Right atrium auricular region (tissue), 2 donors: ENCODE results near the gene FOXC2. TPM values are rescaled to one million over a fixed set of nuclear protein-coding genes. Genes with fewer than 3 reads are reported as not detected.
A peak's percentile ranks its signal among the peaks of the same experiment; 100 is the strongest.

Experiments
- DNase-seq: peaks from one replicate; pipeline ENCODE4 v3.0.0-alpha.2; 2019; ENCODE audit warnings: low spot score
- H3K27ac ChIP-seq, 2 donors: fragments of 200-600 bp; sonication (generic); 1 replicate in 1 of 2; 2 replicates in 1 of 2; pipeline ENCODE4 v1.5.1; 2016 to 2019
- H3K27me3 ChIP-seq, 2 donors: fragments of 200-600 bp; sonication (generic); one replicate each; pipeline versions ENCODE4 v1.5.1 to v1.6.0; 2017 to 2019
- H3K36me3 ChIP-seq: fragments of 200-600 bp; sonication (generic); one replicate; pipeline ENCODE4 v1.5.1; 2016
- H3K4me1 ChIP-seq, 2 donors: fragments of 200-600 bp; sonication (generic); one replicate each; pipeline versions ENCODE4 v1.5.1 to v1.6.0; 2017 to 2019
- H3K4me3 ChIP-seq, 2 donors: fragments of 200-600 bp; sonication (generic); 1 replicate in 1 of 2; 2 replicates in 1 of 2; pipeline ENCODE4 v1.5.1; 2017 to 2019; ENCODE audit warnings: mild to moderate bottlenecking in 1 of 2, moderate library complexity in 1 of 2
- H3K9me3 ChIP-seq, 2 donors: fragments of 200-600 bp; sonication (generic); one replicate each; pipeline ENCODE4 v1.5.1; 2019
- CTCF ChIP-seq, 2 donors: fragments of 200-600 bp; sonication (generic); IDR thresholded peaks; one replicate each; pipeline ENCODE4 v1.5.1; 2019; ENCODE audit warnings: antibody characterized with exemption in 2 of 2
- total RNA-seq, 2 donors: library from RNA; depleted of rRNA; stranded (reverse); fragments of >200 nt; gene quantifications; one replicate each; pipeline ENCODE4 v1.1.0, GENCODE V29; 2016

FOXC2 gene
- total RNA-seq, 2 donors from 2014 or later, result 2.6 to 2.9 TPM

- H3K4me1 ChIP-seq, result no peaks in the 10 kb centered on the region
- DNase-seq, result no peak
- no peaks in the 10 kb centered on the region for H3K9me3 ChIP-seq
- no peak for TF ChIP-seq CTCF (IDR thresholded peaks at IDR 0.05)
- H3K36me3 ChIP-seq, result peaks cover 18% of the 10 kb centered on the region
- H3K27ac ChIP-seq, result no peak overlapping the region
- no peak overlapping the region for H3K4me3 ChIP-seq
- H3K27me3 ChIP-seq, result no peaks in the 10 kb centered on the region
Measured at GRCh38 chr16:86547286-86547685, 19.3 kb upstream of the FOXC2 start.

GRCh38 chr16:86549076-86549892 lies 17.3 kb upstream of the FOXC2 start:
- Histone ChIP-seq H3K36me3 (peaks cover 17% of the 10 kb centered on the region), H3K4me1 (peaks cover 0 to 5% of the 10 kb centered on the region in 2 donors), H3K4me3 (no peak overlapping the region), H3K9me3 (no peaks in the 10 kb centered on the region), H3K27me3 (no peaks in the 10 kb centered on the region), H3K27ac (no peak overlapping the region)
- no peak for DNase-seq
- no peak for TF ChIP-seq CTCF (IDR thresholded peaks at IDR 0.05)

GRCh38 chr16:86549893-86550190 lies 16.8 kb upstream of the FOXC2 start:
- H3K4me3 ChIP-seq, result no peak overlapping the region
- H3K36me3 ChIP-seq, result peaks cover 17% of the 10 kb centered on the region
- peaks cover 0 to 8% of the 10 kb centered on the region in 2 donors for H3K4me1 ChIP-seq
- TF ChIP-seq CTCF (IDR thresholded peaks at IDR 0.05), result no peak
- H3K27me3 ChIP-seq, result no peaks in the 10 kb centered on the region
- no peaks in the 10 kb centered on the region for H3K9me3 ChIP-seq
- no peak overlapping the region for H3K27ac ChIP-seq
- DNase-seq, result no peak

- Histone ChIP-seq H3K4me3 (no peak overlapping the region), H3K4me1 (peaks cover 0 to 8% of the 10 kb centered on the region in 2 donors), H3K27me3 (no peaks in the 10 kb centered on the region), H3K27ac (no peak overlapping the region), H3K36me3 (peaks cover 15% of the 10 kb centered on the region), H3K9me3 (no peaks in the 10 kb centered on the region)
- DNase-seq, result no peak
- TF ChIP-seq CTCF (IDR thresholded peaks at IDR 0.05), result no peak
Measured at GRCh38 chr16:86550281-86550680, 16.3 kb upstream of the FOXC2 start.

GRCh38 chr16:86553356-86553755 lies 13.3 kb upstream of the FOXC2 start:
- DNase-seq, result no peak
- no peak overlapping the region for H3K27ac ChIP-seq
- no peaks in the 10 kb centered on the region for H3K9me3 ChIP-seq
- H3K27me3 ChIP-seq, result no peaks in the 10 kb centered on the region
- peaks cover 0 to 14% of the 10 kb centered on the region in 2 donors for H3K4me1 ChIP-seq
- H3K36me3 ChIP-seq, result no peaks in the 10 kb centered on the region
- no peak overlapping the region for H3K4me3 ChIP-seq
- TF ChIP-seq CTCF (IDR thresholded peaks at IDR 0.05), result no peak

- Histone ChIP-seq H3K27ac (peak overlapping the region; percentile 84 to 90), H3K9me3 (no peaks in the 10 kb centered on the region), H3K4me1 (peaks cover 0 to 14% of the 10 kb centered on the region in 2 donors), H3K27me3 (no peaks in the 10 kb centered on the region), H3K4me3 (peak overlapping the region; percentile 83), H3K36me3 (no peaks in the 10 kb centered on the region)
- TF ChIP-seq CTCF (IDR thresholded peaks at IDR 0.05), result no peak
- DNase-seq, result no peak
Measured at GRCh38 chr16:86554599-86554916, 12.1 kb upstream of the FOXC2 start.
